NT2/D1 (cell line): ENCODE data around the gene MYO5A.
"Not testable (repeated sequence)": the region's sequence is repeated elsewhere in the genome, so short reads cannot be mapped to it uniquely, and the experiment has no call there.

ENCODE experiments used
- DNase-seq: peaks from one replicate; pipeline ENCODE4 v3.0.0-alpha.2; 2011; ENCODE audit warnings: low read depth, low spot score
- H3K27me3 ChIP-seq: 2 replicates; pipeline ENCODE4 v1.6.0; 2011; ENCODE audit warnings: mild to moderate bottlenecking; ENCODE audit not compliant: insufficient read length, insufficient read depth
- H3K36me3 ChIP-seq: 2 replicates; pipeline ENCODE4 v1.6.1; 2011; ENCODE audit warnings: mild to moderate bottlenecking, low read length, mixed read lengths; ENCODE audit not compliant: insufficient read depth, insufficient read length
- H3K4me1 ChIP-seq: 2 replicates; pipeline ENCODE4 v1.5.1; 2011; ENCODE audit not compliant: insufficient read depth, insufficient read length
- H3K4me3 ChIP-seq: 2 replicates; pipeline ENCODE4 v1.5.1; 2011; ENCODE audit warnings: low read depth; ENCODE audit not compliant: insufficient read length
- H3K9ac ChIP-seq: 2 replicates; pipeline ENCODE4 v1.6.0; 2011; ENCODE audit warnings: low read depth; ENCODE audit not compliant: insufficient read length
- H3K9me3 ChIP-seq: 2 replicates; pipeline ENCODE4 v1.5.1; 2011; ENCODE audit warnings: mild to moderate bottlenecking, low read length; ENCODE audit not compliant: insufficient read depth
- SUZ12 ChIP-seq: IDR thresholded peaks from 2 replicates; pipeline ENCODE4 v1.6.1; 2011; ENCODE audit not compliant: insufficient read length, insufficient read depth; ENCODE audit errors: extremely low read depth
- YY1 ChIP-seq: IDR thresholded peaks from 2 replicates; pipeline ENCODE4 v1.6.1; 2011; ENCODE audit not compliant: insufficient read length, insufficient read depth
- ZNF274 ChIP-seq: IDR thresholded peaks from 2 replicates; pipeline ENCODE4 v1.6.1; 2011; ENCODE audit warnings: mild to moderate bottlenecking, low read depth, low read length

The MYO5A gene

DNA sequence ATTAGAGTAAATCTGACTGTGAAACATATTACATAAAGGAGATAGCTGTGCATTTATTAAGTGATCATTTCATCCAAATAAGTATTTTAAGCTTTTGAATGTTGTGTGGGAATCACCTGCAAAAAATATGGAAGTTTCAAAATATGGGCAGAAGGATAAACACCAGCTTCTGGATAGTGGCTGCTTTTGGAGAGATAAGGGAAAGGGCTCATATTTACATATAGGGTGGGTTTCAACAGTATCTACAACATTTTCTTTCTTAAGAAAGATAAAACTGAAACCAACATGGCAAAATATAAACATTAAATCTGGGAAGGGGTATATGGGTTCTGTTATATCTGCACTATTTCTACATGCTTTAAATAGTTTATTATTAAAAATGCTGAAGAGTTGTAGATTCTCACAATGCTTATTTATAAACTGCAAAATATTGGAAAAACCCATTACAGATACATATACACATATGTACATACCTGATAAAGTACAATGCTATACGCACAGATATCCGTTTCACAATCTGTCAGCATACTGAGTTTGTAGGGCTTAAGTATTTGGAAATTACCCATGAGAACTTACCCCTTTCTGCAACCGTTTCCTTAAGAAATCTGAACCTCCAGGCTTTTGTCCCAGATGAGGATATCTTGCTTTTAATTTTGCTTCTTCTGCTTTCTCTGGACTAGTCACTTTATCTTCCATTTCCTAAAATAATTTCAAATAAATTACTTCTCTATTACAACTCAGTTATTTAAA lies 28.0 kb upstream of the MYO5A start:
- TF ChIP-seq YY1 (no peak), SUZ12 (no peak), ZNF274 (no peak)
- Histone ChIP-seq H3K9me3 (no peaks in the 10 kb centered on the region), H3K36me3 (peaks cover 54% of the 10 kb centered on the region), H3K9ac (no peak overlapping the region), H3K4me1 (no peaks in the 10 kb centered on the region), H3K27me3 (no peaks in the 10 kb centered on the region), H3K4me3 (no peak overlapping the region)
- no peak for DNase-seq

DNA sequence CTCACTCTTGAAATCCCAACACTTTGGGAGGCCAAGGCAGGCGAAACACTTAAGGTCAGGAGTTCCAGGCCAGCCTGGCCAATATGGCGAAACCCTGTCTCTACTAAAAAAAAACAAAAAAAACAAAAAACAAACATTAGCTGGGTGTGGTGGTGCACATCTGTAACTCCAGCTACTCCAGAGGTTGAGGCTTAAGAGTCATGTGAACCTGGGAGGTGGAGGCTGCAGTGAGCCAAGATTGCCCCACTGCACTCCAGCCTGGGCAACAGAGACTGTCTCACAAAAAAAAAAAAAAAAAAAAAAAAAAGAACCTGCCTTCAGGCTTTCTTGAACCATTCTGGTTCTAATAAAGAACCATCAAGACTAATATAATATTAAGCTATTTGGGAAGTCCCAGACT lies 23.6 kb upstream of the MYO5A start:
- peaks cover 57% of the 10 kb centered on the region for H3K36me3 ChIP-seq
- DNase-seq = no peak
- no peak overlapping the region for H3K4me3 ChIP-seq
- no peaks in the 10 kb centered on the region for H3K4me1 ChIP-seq
- H3K9me3 ChIP-seq = no peaks in the 10 kb centered on the region
- TF ChIP-seq ZNF274 (no peak), YY1 (no peak), SUZ12 (no peak)
- H3K27me3 ChIP-seq = no peaks in the 10 kb centered on the region
- H3K9ac ChIP-seq = no peak overlapping the region

DNA sequence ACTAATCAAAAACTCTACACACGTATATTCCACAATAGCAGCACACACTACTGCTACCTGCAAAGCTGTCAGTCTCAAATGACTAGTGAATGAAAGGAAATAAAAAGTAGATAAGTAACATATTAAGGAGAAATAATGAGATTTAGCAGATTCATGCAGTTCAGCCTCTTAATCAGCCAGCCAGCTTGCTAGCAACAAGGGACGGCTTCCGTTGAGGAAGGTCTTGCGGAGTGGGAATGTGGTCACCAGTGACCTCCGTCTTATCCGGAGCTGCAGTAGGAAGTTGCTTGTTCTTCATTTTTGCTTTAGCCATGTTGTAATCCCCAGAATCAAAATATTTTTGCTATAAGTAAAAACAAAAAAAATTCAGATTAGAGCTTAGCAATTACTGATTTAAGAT lies 23.1 kb upstream of the MYO5A start:
- Histone ChIP-seq H3K27me3 (no peaks in the 10 kb centered on the region), H3K9me3 (no peaks in the 10 kb centered on the region), H3K4me3 (no peak overlapping the region), H3K36me3 (peaks cover 55% of the 10 kb centered on the region), H3K9ac (no peak overlapping the region), H3K4me1 (no peaks in the 10 kb centered on the region)
- DNase-seq = no peak
- TF ChIP-seq SUZ12 = no peak
- TF ChIP-seq ZNF274 = no peak
- TF ChIP-seq YY1 = no peak

DNA sequence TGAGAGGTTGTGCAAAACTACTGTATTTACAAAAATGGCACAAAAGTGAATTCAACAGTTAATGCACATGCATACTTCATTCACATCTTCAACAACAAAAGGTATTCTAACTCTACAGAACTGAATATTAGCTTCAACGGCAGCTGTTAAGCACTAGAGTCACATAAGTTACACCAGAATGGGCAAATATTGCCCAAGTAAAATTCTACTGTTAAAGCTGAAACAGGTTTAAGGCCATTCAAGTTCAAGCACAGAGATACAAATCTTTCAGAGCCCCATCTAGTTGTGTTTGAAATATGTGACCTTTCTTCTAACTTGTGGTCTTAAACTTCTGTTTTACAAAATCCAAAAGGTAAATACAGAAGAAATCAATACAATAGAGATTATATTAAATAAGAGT lies 22.5 kb upstream of the MYO5A start:
- not testable (repeated sequence) for H3K4me1 ChIP-seq, H3K4me3 ChIP-seq, H3K27me3 ChIP-seq, DNase-seq, H3K9me3 ChIP-seq, H3K9ac ChIP-seq
- peaks cover 55% of the 10 kb centered on the region for H3K36me3 ChIP-seq

DNA sequence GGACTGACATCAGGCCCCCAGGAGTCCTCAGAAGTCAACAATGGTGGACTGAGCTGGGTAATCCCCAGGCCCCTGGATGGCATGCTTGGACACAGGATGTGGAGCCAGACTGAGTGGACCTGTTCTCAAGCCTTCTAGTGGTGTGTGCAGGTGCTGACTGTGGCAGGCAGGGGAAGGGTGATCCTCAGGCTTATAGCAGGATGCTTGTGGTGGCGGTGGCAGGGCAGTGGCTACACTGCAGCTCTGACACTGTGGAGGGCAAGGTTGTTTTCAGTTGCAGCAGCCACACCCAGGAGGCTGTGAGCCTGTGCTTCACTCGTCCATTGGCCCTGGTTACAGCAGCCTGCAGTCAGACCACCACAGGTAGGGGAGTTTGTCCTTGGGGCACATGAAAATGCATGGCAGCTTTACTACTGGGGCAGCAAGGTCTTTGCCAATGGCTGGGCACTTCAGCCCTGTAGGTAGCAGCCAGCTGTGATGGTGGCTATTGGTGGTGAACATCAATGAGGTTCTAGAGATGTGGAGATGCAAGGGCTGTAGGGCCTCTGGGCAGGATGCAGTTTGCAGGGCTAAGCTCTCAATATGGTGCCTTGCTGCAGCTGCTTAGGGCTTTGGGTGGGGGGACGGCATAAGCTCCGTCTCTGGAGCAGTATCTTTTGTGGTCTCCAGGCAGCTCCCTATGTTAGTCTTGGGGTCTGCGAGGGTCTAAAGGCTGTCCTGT lies 17.5 kb upstream of the MYO5A start:
- Histone ChIP-seq H3K27me3 (no peaks in the 10 kb centered on the region), H3K4me3 (no peak overlapping the region), H3K9ac (no peak overlapping the region), H3K9me3 (peaks cover 9% of the 10 kb centered on the region; the same call in 1 of the 2 replicates), H3K36me3 (peaks cover 28% of the 10 kb centered on the region), H3K4me1 (no peaks in the 10 kb centered on the region)
- no peak for DNase-seq
- TF ChIP-seq SUZ12 (no peak), YY1 (no peak), ZNF274 (no peak)

GRCh38 chr15:52540374-52541012 lies 11.8 kb upstream of the MYO5A start:
- TF ChIP-seq ZNF274 = no peak
- no peak for DNase-seq
- H3K4me3 ChIP-seq = no peak overlapping the region
- H3K36me3 ChIP-seq = no peaks in the 10 kb centered on the region
- H3K4me1 ChIP-seq = no peaks in the 10 kb centered on the region
- no peak overlapping the region for H3K9ac ChIP-seq
- peaks cover 18% of the 10 kb centered on the region; the same call in 1 of the 2 replicates for H3K9me3 ChIP-seq
- no peaks in the 10 kb centered on the region for H3K27me3 ChIP-seq

- TF ChIP-seq YY1 (no peak), ZNF274 (no peak), SUZ12 (no peak)
- DNase-seq = no peak
- Histone ChIP-seq H3K27me3 (no peaks in the 10 kb centered on the region), H3K9me3 (peaks cover 18% of the 10 kb centered on the region; the same call in 1 of the 2 replicates), H3K9ac (no peak overlapping the region), H3K36me3 (no peaks in the 10 kb centered on the region), H3K4me3 (no peak overlapping the region), H3K4me1 (no peaks in the 10 kb centered on the region)
These were observed 8.8 kb upstream of the MYO5A start for GRCh38 chr15:52537459-52537858.
